ENCODE results near the gene STX7.

The STX7 gene

DNA sequence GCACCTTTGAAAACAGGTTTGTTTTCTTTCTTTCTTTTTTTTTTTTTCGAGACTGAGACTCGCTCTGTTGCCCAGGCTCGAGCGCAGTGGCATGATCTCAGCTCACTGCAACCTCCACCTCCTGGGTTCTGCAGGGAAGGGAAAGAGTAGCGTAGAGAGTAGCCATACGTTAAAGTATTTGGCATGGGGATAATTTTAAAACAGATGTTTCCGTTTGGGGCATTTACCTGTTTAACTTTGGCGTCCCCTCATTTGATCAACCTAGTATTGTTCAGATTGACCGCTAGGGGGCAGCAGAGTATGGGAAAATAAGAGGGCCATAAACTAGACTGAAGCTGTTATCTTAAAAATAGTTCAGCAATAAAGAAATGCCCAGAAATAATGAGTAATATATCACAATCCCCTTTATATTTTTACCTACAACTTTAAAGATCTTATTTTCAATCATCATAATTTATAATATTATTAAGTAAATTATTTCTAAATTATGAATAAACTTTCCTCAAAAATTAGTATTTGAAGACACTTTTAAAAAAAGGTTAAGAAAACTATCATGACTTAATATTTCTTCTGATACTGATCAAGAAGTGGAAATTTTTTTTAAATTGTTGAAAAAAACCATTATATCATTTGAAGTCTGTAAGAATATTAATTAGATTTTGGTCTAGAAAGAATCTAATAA, 17.5 kb upstream of the STX7 start:
- TF ChIP-seq, protein P1, sequence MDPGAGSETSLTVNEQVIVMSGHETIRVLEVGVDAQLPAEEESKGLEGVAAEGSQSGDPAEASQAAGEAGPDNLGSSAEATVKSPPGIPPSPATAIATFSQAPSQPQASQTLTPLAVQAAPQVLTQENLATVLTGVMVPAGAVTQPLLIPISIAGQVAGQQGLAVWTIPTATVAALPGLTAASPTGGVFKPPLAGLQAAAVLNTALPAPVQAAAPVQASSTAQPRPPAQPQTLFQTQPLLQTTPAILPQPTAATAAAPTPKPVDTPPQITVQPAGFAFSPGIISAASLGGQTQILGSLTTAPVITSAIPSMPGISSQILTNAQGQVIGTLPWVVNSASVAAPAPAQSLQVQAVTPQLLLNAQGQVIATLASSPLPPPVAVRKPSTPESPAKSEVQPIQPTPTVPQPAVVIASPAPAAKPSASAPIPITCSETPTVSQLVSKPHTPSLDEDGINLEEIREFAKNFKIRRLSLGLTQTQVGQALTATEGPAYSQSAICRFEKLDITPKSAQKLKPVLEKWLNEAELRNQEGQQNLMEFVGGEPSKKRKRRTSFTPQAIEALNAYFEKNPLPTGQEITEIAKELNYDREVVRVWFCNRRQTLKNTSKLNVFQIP (CRISPR knock-in tag; IDR thresholded peaks at IDR 0.05; ENCODE audit: borderline replicate concordance, low read depth): no peak
- TF ChIP-seq ZC3H10 (CRISPR knock-in tag; IDR thresholded peaks at IDR 0.05): no peak
- TF ChIP-seq ESRRG (CRISPR knock-in tag; IDR thresholded peaks at IDR 0.05): no peak
- no peak for TF ChIP-seq ZFP30 (CRISPR knock-in tag; IDR thresholded peaks at IDR 0.05)
- no peak for TF ChIP-seq CSDC2 (CRISPR knock-in tag; IDR thresholded peaks at IDR 0.05)
- TF ChIP-seq GLIS3 (CRISPR knock-in tag; IDR thresholded peaks at IDR 0.05): no peak
- ATAC-seq: peak; percentile 92

DNA sequence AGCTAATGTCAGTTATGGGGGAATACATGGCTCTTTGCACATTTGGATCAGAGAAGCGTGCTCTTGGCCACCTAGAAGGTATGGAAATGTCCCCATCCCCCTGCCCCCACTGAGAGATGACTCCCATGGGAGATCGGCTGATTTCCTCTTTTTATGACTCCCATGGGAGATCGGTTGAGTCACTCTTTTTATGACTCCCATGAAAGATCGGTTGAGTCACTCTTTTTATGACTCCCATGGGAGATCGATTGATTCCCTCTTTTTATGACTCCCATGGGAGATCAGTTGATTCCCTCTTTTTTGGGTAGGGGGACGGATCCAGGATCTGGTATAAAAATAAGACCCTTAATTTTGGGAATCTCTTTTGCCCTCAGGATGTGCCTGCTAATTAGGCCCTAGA, 14.9 kb upstream of the STX7 start:
- TF ChIP-seq, protein P1 (CRISPR knock-in tag; IDR thresholded peaks at IDR 0.05; ENCODE audit: borderline replicate concordance, low read depth): no peak
- no peak for ATAC-seq

DNA sequence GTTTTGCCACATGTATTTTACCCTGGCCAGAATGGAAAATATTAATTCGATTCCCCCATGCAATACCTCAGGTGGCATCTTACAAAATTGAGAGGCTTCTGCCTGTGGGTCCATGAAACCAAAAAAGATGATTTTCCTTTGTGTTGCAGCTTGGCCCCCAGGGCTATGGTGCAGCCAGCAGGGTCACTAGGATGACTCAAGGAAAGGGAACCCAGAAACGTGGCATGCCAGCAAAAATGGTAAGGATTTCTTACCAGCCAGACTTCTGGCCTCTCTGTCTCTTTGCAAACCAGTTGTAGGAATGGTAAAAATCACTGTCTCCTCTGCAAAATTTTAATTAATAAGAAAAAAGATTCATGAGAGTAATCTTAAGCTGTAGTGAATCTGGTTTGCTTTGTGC, 13.5 kb upstream of the STX7 start:
- TF ChIP-seq, protein P2, sequence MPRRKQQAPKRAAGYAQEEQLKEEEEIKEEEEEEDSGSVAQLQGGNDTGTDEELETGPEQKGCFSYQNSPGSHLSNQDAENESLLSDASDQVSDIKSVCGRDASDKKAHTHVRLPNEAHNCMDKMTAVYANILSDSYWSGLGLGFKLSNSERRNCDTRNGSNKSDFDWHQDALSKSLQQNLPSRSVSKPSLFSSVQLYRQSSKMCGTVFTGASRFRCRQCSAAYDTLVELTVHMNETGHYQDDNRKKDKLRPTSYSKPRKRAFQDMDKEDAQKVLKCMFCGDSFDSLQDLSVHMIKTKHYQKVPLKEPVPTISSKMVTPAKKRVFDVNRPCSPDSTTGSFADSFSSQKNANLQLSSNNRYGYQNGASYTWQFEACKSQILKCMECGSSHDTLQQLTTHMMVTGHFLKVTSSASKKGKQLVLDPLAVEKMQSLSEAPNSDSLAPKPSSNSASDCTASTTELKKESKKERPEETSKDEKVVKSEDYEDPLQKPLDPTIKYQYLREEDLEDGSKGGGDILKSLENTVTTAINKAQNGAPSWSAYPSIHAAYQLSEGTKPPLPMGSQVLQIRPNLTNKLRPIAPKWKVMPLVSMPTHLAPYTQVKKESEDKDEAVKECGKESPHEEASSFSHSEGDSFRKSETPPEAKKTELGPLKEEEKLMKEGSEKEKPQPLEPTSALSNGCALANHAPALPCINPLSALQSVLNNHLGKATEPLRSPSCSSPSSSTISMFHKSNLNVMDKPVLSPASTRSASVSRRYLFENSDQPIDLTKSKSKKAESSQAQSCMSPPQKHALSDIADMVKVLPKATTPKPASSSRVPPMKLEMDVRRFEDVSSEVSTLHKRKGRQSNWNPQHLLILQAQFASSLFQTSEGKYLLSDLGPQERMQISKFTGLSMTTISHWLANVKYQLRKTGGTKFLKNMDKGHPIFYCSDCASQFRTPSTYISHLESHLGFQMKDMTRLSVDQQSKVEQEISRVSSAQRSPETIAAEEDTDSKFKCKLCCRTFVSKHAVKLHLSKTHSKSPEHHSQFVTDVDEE (CRISPR knock-in tag; IDR thresholded peaks at IDR 0.05): no peak
- TF ChIP-seq ISL1 (CRISPR knock-in tag; IDR thresholded peaks at IDR 0.05) (no peak), TOX (CRISPR knock-in tag; IDR thresholded peaks at IDR 0.05; ENCODE audit: borderline replicate concordance) (no peak), OSR1 (CRISPR knock-in tag; IDR thresholded peaks at IDR 0.05) (no peak), CSDC2 (CRISPR knock-in tag; IDR thresholded peaks at IDR 0.05) (no peak), ZFP3 (CRISPR knock-in tag; IDR thresholded peaks at IDR 0.05) (no peak), ESRRG (CRISPR knock-in tag; IDR thresholded peaks at IDR 0.05) (no peak), ZC3H10 (CRISPR knock-in tag; IDR thresholded peaks at IDR 0.05) (no peak), ZNF8 (CRISPR knock-in tag; IDR thresholded peaks at IDR 0.05) (no peak), SNAI2 (CRISPR knock-in tag; IDR thresholded peaks at IDR 0.05) (no peak), PPARA (CRISPR knock-in tag; IDR thresholded peaks at IDR 0.05; ENCODE audit: borderline replicate concordance) (no peak), ZNF565 (CRISPR knock-in tag; conservative IDR thresholded peaks at IDR 0.05; ENCODE audit: low read depth) (no peak), TCF4 (CRISPR knock-in tag; IDR thresholded peaks at IDR 0.05; ENCODE audit: borderline replicate concordance) (no peak), ZNF70 (CRISPR knock-in tag; IDR thresholded peaks at IDR 0.05) (no peak), RARB (CRISPR knock-in tag; IDR thresholded peaks at IDR 0.05) (no peak)
- TF ChIP-seq, protein P3, sequence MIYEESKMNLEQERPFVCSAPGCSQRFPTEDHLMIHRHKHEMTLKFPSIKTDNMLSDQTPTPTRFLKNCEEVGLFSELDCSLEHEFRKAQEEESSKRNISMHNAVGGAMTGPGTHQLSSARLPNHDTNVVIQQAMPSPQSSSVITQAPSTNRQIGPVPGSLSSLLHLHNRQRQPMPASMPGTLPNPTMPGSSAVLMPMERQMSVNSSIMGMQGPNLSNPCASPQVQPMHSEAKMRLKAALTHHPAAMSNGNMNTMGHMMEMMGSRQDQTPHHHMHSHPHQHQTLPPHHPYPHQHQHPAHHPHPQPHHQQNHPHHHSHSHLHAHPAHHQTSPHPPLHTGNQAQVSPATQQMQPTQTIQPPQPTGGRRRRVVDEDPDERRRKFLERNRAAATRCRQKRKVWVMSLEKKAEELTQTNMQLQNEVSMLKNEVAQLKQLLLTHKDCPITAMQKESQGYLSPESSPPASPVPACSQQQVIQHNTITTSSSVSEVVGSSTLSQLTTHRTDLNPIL (CRISPR knock-in tag; IDR thresholded peaks at IDR 0.05; ENCODE audit: low read depth): no peak
- TF ChIP-seq, protein P4, sequence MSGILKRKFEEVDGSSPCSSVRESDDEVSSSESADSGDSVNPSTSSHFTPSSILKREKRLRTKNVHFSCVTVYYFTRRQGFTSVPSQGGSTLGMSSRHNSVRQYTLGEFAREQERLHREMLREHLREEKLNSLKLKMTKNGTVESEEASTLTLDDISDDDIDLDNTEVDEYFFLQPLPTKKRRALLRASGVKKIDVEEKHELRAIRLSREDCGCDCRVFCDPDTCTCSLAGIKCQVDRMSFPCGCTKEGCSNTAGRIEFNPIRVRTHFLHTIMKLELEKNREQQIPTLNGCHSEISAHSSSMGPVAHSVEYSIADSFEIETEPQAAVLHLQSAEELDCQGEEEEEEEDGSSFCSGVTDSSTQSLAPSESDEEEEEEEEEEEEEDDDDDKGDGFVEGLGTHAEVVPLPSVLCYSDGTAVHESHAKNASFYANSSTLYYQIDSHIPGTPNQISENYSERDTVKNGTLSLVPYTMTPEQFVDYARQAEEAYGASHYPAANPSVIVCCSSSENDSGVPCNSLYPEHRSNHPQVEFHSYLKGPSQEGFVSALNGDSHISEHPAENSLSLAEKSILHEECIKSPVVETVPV (CRISPR knock-in tag; IDR thresholded peaks at IDR 0.05): no peak
- TF ChIP-seq, protein P5, sequence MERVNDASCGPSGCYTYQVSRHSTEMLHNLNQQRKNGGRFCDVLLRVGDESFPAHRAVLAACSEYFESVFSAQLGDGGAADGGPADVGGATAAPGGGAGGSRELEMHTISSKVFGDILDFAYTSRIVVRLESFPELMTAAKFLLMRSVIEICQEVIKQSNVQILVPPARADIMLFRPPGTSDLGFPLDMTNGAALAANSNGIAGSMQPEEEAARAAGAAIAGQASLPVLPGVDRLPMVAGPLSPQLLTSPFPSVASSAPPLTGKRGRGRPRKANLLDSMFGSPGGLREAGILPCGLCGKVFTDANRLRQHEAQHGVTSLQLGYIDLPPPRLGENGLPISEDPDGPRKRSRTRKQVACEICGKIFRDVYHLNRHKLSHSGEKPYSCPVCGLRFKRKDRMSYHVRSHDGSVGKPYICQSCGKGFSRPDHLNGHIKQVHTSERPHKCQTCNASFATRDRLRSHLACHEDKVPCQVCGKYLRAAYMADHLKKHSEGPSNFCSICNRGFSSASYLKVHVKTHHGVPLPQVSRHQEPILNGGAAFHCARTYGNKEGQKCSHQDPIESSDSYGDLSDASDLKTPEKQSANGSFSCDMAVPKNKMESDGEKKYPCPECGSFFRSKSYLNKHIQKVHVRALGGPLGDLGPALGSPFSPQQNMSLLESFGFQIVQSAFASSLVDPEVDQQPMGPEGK (CRISPR knock-in tag; IDR thresholded peaks at IDR 0.05; ENCODE audit: borderline replicate concordance): no peak
- TF ChIP-seq, protein P1 (CRISPR knock-in tag; IDR thresholded peaks at IDR 0.05; ENCODE audit: borderline replicate concordance, low read depth): no peak
- no peak for ATAC-seq

All from SK-N-SH treated with all-trans-retinoic acid at 6 μM for 48 hours (cell line).